GM18867 (cell line): ENCODE data around the gene OR6C1.
"Not testable (repeated sequence)": the region's sequence is repeated elsewhere in the genome, so short reads cannot be mapped to it uniquely, and the experiment has no call there.

Experiments
- ATAC-seq: cut with Tn5 transposase; IDR thresholded peaks from one replicate; pipeline ENCODE4 v1.9.1; 2021; ENCODE audit warnings: mild to moderate bottlenecking, moderate library complexity; ENCODE audit not compliant: unreplicated experiment

OR6C1 gene

GRCh38 chr12:55314043-55314442, at the start of gene OR6C1:
TSS of gene OR6C1 (plus strand) at chr12:55314343. CDS start at chr12:55320600, 6,257 bp downstream.
- no peak for ATAC-seq

- ATAC-seq = no peak
These were observed 33.2 kb upstream of the OR6C1 start for GRCh38 chr12:55280991-55281390.

- no peak for ATAC-seq
These were observed 24.1 kb upstream of the OR6C1 start for GRCh38 chr12:55289999-55290398.

- ATAC-seq = no peak
These were observed 17.7 kb upstream of the OR6C1 start, which contains the start of gene OR6C6 for GRCh38 chr12:55296469-55296868. TSS of gene OR6C6 (minus strand) at chr12:55296569. CDS start at chr12:55295232, 1,337 bp downstream.

GRCh38 chr12:55320201-55320600, 6.1 kb downstream of the OR6C1 start:
- ATAC-seq = no peak

GRCh38 chr12:55325801-55326200, 11.7 kb downstream of the OR6C1 start:
- ATAC-seq = not testable (repeated sequence)

- ATAC-seq = no peak
These were observed 16.3 kb downstream of the OR6C1 start, which contains the start of gene OR6C3 for GRCh38 chr12:55330446-55330845. TSS of gene OR6C3 (plus strand) at chr12:55330746. CDS start at chr12:55331701, 955 bp downstream.

GRCh38 chr12:55336002-55336401, 21.9 kb downstream of the OR6C1 start:
- ATAC-seq = no peak

GRCh38 chr12:55355338-55355737, 41.2 kb downstream of the OR6C1 start:
- ATAC-seq = not testable (repeated sequence)

- ATAC-seq = no peak
These were observed 48.5 kb downstream of the OR6C1 start, which contains the start of gene OR6C75 for GRCh38 chr12:55362675-55363074. TSS of gene OR6C75 (plus strand) at chr12:55362975. CDS start at chr12:55365111, 2,136 bp downstream.

GRCh38 chr12:55365086-55365485, 50.9 kb downstream of the OR6C1 start:
- no peak for ATAC-seq
